Activated CD4-positive, alpha-beta T cell treated with anti-CD3 and anti-CD28 coated beads, Interleukin-2, amount 50 U/mL, for 48 hours (primary cell): ENCODE data around the gene ARHGEF39.

Experiments
- DNase-seq, 2 experiments: peaks; one replicate each; pipeline ENCODE4 v3.0.0-alpha.2; 2020

The ARHGEF39 gene

GRCh38 chr9:35690614-35691333 is 25.8 kb upstream of the ARHGEF39 start:
- peak; percentile 50 to 52 for DNase-seq

- no peak for DNase-seq
These were observed 25.3 kb upstream of the ARHGEF39 start for GRCh38 chr9:35690294-35690613.

- no peak for DNase-seq
These were observed 24.7 kb upstream of the ARHGEF39 start, which contains the start of gene TPM2 for GRCh38 chr9:35689542-35690293. Gene TPM2 (minus strand): TSS chr9:35689925. CDS start chr9:35689817, 108 bp downstream.

GRCh38 chr9:35688558-35689541 is 23.9 kb upstream of the ARHGEF39 start:
- peak in 1 of 2 experiments; percentile 16 for DNase-seq

- no peak for DNase-seq
These were observed 23.1 kb upstream of the ARHGEF39 start for GRCh38 chr9:35687972-35688557.

- DNase-seq: no peak
These were observed 22.3 kb upstream of the ARHGEF39 start for GRCh38 chr9:35687306-35687705.

GRCh38 chr9:35686222-35687203 is 21.5 kb upstream of the ARHGEF39 start:
- DNase-seq: no peak

- DNase-seq: no peak
These were observed 20.5 kb upstream of the ARHGEF39 start for GRCh38 chr9:35685506-35685905.

GRCh38 chr9:35684921-35685320 is 19.9 kb upstream of the ARHGEF39 start:
- no peak for DNase-seq

GRCh38 chr9:35683323-35683722 is 18.3 kb upstream of the ARHGEF39 start:
- no peak for DNase-seq

- DNase-seq: no peak
These were observed 17.7 kb upstream of the ARHGEF39 start for GRCh38 chr9:35682520-35683315.

- no peak for DNase-seq
These were observed 17.1 kb upstream of the ARHGEF39 start for GRCh38 chr9:35682051-35682450.

GRCh38 chr9:35681341-35682002 is 16.5 kb upstream of the ARHGEF39 start:
- no peak for DNase-seq

GRCh38 chr9:35680331-35681105 is 15.5 kb upstream of the ARHGEF39 start:
- DNase-seq: no peak

GRCh38 chr9:35679766-35680330 is 14.9 kb upstream of the ARHGEF39 start:
- DNase-seq: no peak

GRCh38 chr9:35679091-35679490 is 14.1 kb upstream of the ARHGEF39 start:
- no peak for DNase-seq

GRCh38 chr9:35675732-35676392 is 10.9 kb upstream of the ARHGEF39 start:
- peak; percentile 37 to 53 for DNase-seq

GRCh38 chr9:35675204-35675603 is 10.2 kb upstream of the ARHGEF39 start:
- DNase-seq: no peak
